GM04504 (cell line): ENCODE data around the gene NETO1.

Source experiments
- DNase-seq: peaks from one replicate; pipeline ENCODE4 v3.0.0-alpha.2; 2012; ENCODE audit warnings: low read depth

The NETO1 gene

GRCh38 chr18:72843743-72844142 lies 24.0 kb downstream of the NETO1 start:
- DNase-seq: no peak

- no peak for DNase-seq
Measured at GRCh38 chr18:72840109-72840508, 27.7 kb downstream of the NETO1 start.

GRCh38 chr18:72834731-72835130 lies 33.1 kb downstream of the NETO1 start:
- no peak for DNase-seq

- no peak for DNase-seq
Measured at GRCh38 chr18:72833471-72833870, 34.3 kb downstream of the NETO1 start.

GRCh38 chr18:72830109-72830508 lies 37.7 kb downstream of the NETO1 start:
- DNase-seq: no peak

- DNase-seq: no peak
Measured at GRCh38 chr18:72828601-72829000, 39.2 kb downstream of the NETO1 start.

- DNase-seq: no peak
Measured at GRCh38 chr18:72826736-72827135, 41.1 kb downstream of the NETO1 start.

GRCh38 chr18:72823345-72823744 lies 44.4 kb downstream of the NETO1 start:
- no peak for DNase-seq

- no peak for DNase-seq
Measured at GRCh38 chr18:72822202-72822601, 45.6 kb downstream of the NETO1 start.

GRCh38 chr18:72820571-72820970 lies 47.2 kb downstream of the NETO1 start:
- no peak for DNase-seq

- no peak for DNase-seq
Measured at GRCh38 chr18:72819050-72819449, 48.7 kb downstream of the NETO1 start.

GRCh38 chr18:72811047-72811446 lies 56.7 kb downstream of the NETO1 start:
- DNase-seq: no peak

- no peak for DNase-seq
Measured at GRCh38 chr18:72808680-72809079, 59.1 kb downstream of the NETO1 start.

- no peak for DNase-seq
Measured at GRCh38 chr18:72799106-72799505, 68.7 kb downstream of the NETO1 start.

- DNase-seq: no peak
Measured at GRCh38 chr18:72783530-72783929, 84.3 kb downstream of the NETO1 start.

GRCh38 chr18:72774914-72775313 lies 92.9 kb downstream of the NETO1 start:
- no peak for DNase-seq

GRCh38 chr18:72772916-72773315 lies 94.9 kb downstream of the NETO1 start:
- DNase-seq: no peak

- no peak for DNase-seq
Measured at GRCh38 chr18:72768681-72769229, 99.0 kb downstream of the NETO1 start.

GRCh38 chr18:72762515-72763122 lies 105.2 kb downstream of the NETO1 start:
- peak; percentile 18 for DNase-seq

GRCh38 chr18:72752220-72752619 lies 115.6 kb downstream of the NETO1 start:
- no peak for DNase-seq

- no peak for DNase-seq
Measured at GRCh38 chr18:72742002-72742401, 125.8 kb downstream of the NETO1 start.

- no peak for DNase-seq
Measured at GRCh38 chr18:72738136-72738535, 129.7 kb downstream of the NETO1 start.

- DNase-seq: no peak
Measured at GRCh38 chr18:72727776-72728175, 140.0 kb downstream of the NETO1 start.

GRCh38 chr18:72727038-72727655 lies 140.6 kb downstream of the NETO1 start:
- no peak for DNase-seq
